Fibroblast of lung (primary cell): ENCODE results near the gene MOB1B. TPM values are rescaled to one million over a fixed set of nuclear protein-coding genes. Genes with fewer than 3 reads are reported as not detected.

Experiments used
- DNase-seq, 2 donors: peaks; one replicate each; pipeline versions ENCODE4 v3.0.0 to v3.0.0-alpha.2; 2010; ENCODE audit warnings: low read depth in 2 of 2
- H2AFZ ChIP-seq: 2 replicates; pipeline ENCODE4 v1.5.1; 2012; ENCODE audit warnings: low read length, control low read depth, inconsistent platforms
- H3K27ac ChIP-seq: 2 replicates; pipeline ENCODE4 v1.5.1; 2011; ENCODE audit warnings: low read length, control low read depth; ENCODE audit not compliant: insufficient read depth
- H3K27me3 ChIP-seq: 2 replicates; pipeline ENCODE4 v1.5.1; 2011; ENCODE audit warnings: mild to moderate bottlenecking, low read length; ENCODE audit not compliant: control insufficient read depth, insufficient read depth
- H3K36me3 ChIP-seq: 2 replicates; pipeline ENCODE4 v1.5.1; 2011; ENCODE audit warnings: low read length; ENCODE audit not compliant: control insufficient read depth, insufficient read depth
- H3K4me1 ChIP-seq: 2 replicates; pipeline ENCODE4 v1.5.1; 2011; ENCODE audit warnings: low read length; ENCODE audit not compliant: control insufficient read depth, insufficient read depth; ENCODE audit errors: extremely low read depth
- H3K4me2 ChIP-seq: 2 replicates; pipeline ENCODE4 v1.5.1; 2011; ENCODE audit warnings: low read length, control low read depth; ENCODE audit not compliant: insufficient read depth; ENCODE audit errors: extremely low read depth
- H3K4me3 ChIP-seq, 4 experiments: fragments of 200-600 bp in 1 of 4; sonication (generic) in 1 of 4; replicated peaks in 1 of 4; 2 replicates each; pipeline ENCODE4 v1.5.1; 2011 to 2016; ENCODE audit warnings: low read length in 4 of 4, low read depth in 3 of 4, mild to moderate bottlenecking in 3 of 4, control low read depth in 2 of 4, inconsistent platforms in 1 of 4, mixed read lengths in 1 of 4; ENCODE audit not compliant: insufficient read depth in 1 of 4; ENCODE audit errors: control extremely low read depth in 1 of 4
- H3K79me2 ChIP-seq: 2 replicates; pipeline ENCODE4 v1.5.1; 2012; ENCODE audit warnings: mild to moderate bottlenecking, low read length, inconsistent platforms; ENCODE audit not compliant: control insufficient read depth, insufficient read depth
- H3K9ac ChIP-seq: 2 replicates; pipeline ENCODE4 v1.5.1; 2011; ENCODE audit warnings: mild to moderate bottlenecking, low read length, control low read depth; ENCODE audit not compliant: insufficient read depth
- H3K9me3 ChIP-seq: 2 replicates; pipeline ENCODE4 v1.5.1; 2012; ENCODE audit warnings: low read depth, low read length; ENCODE audit not compliant: control insufficient read depth, insufficient read depth
- H4K20me1 ChIP-seq: 2 replicates; pipeline ENCODE4 v1.5.1; 2011; ENCODE audit warnings: low read length; ENCODE audit not compliant: control insufficient read depth, insufficient read depth; ENCODE audit errors: extremely low read depth
- EZH2 ChIP-seq: IDR thresholded peaks from 2 replicates; pipeline ENCODE4 v1.5.1; 2012; ENCODE audit warnings: low read length, control low read depth, mild to moderate bottlenecking; ENCODE audit errors: missing control alignments
- polyA plus RNA-seq, 2 donors: library from polyadenylated mRNA; depleted of rRNA in 1 of 2; stranded (reverse) in 1 of 2; unstranded in 1 of 2; fragments of >200 nt; gene quantifications; 2 replicates each; pipeline ENCODE4 v1.2.1, GENCODE V29; 2011 to 2012; ENCODE audit warnings: missing spikeins in 1 of 2
- total RNA-seq: library from RNA; depleted of rRNA; stranded (reverse); fragments of >200 nt; gene quantifications from 2 replicates; pipeline ENCODE4 v1.2.1, GENCODE V29; 2014
- TF ChIP-seq, protein P1 (sequence below), 2 donors: IDR thresholded peaks in 1 of 2; conservative IDR thresholded peaks in 1 of 2; 1 replicate in 1 of 2; 2 replicates in 1 of 2; pipeline ENCODE4 v1.5.1; 2011 to 2012; ENCODE audit warnings: low read length in 2 of 2, control low read depth in 1 of 2, inconsistent platforms in 1 of 2, low read depth in 1 of 2, mild to moderate bottlenecking in 1 of 2

Gene MOB1B
- total and polyA plus RNA-seq, 2 donors (not counting 1 experiment from before 2014, with no cell fraction given), result 17.5 to 20.7 TPM

DNA sequence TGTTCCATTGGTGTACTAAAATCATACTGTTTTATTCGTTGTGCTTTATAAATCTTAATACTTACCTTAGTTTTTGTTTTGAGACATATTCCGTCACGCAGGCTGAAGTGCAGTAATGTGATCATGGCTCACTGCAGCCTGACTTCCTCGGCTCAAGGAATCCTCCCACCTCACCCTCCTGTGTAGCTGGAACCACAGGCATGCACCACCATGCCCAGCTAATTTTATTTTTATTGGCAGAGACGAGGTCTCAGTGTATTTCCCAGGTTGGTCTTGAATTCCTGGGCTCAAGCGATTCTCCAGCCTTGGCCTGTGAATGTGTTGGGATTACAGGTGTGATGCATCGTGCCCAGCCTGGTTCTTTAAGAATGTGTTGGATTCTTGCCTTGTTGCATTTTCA is 66.9 kb downstream of the MOB1B start:
- H4K20me1 ChIP-seq, result no peaks in the 10 kb centered on the region
- TF ChIP-seq EZH2, result no peak
- TF ChIP-seq, protein P1, sequence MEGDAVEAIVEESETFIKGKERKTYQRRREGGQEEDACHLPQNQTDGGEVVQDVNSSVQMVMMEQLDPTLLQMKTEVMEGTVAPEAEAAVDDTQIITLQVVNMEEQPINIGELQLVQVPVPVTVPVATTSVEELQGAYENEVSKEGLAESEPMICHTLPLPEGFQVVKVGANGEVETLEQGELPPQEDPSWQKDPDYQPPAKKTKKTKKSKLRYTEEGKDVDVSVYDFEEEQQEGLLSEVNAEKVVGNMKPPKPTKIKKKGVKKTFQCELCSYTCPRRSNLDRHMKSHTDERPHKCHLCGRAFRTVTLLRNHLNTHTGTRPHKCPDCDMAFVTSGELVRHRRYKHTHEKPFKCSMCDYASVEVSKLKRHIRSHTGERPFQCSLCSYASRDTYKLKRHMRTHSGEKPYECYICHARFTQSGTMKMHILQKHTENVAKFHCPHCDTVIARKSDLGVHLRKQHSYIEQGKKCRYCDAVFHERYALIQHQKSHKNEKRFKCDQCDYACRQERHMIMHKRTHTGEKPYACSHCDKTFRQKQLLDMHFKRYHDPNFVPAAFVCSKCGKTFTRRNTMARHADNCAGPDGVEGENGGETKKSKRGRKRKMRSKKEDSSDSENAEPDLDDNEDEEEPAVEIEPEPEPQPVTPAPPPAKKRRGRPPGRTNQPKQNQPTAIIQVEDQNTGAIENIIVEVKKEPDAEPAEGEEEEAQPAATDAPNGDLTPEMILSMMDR (conservative IDR thresholded peaks at IDR 0.05 in 1 of 2, IDR thresholded peaks at IDR 0.05 in 1 of 2; ENCODE audit: low read depth in 1 of 2, low read length in 2 of 2), result no peak

DNA sequence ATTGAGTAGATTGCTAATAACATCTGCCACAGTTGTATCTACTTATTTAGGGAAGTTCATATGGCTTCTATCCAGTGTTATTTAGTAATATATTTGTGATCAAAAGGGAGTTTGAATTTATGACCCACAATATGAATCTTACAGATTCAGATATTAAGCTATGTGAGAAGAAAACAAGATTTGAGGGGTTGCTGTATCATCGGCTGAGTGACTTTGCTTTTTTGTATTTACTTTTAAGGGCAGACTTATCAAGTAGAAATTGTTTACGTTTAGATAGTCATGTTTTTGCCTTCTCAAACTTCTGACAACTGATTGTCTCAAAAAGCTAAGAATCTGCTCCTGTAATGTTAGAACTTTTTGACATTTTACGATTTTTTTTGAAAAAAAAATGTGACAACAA is 74.1 kb downstream of the MOB1B start:
- H3K79me2 ChIP-seq, result no peaks in the 10 kb centered on the region
- no peak for DNase-seq
- H3K4me3 ChIP-seq, result no peak overlapping the region
- H3K4me2 ChIP-seq, result no peak overlapping the region
- no peak overlapping the region for H3K27ac ChIP-seq
- H3K36me3 ChIP-seq, result no peaks in the 10 kb centered on the region
- H3K9me3 ChIP-seq, result no peaks in the 10 kb centered on the region
- H3K4me1 ChIP-seq, result no peaks in the 10 kb centered on the region
- no peak overlapping the region for H2AFZ ChIP-seq
- H3K9ac ChIP-seq, result no peak overlapping the region
- no peaks in the 10 kb centered on the region for H4K20me1 ChIP-seq
- H3K27me3 ChIP-seq, result no peaks in the 10 kb centered on the region
- no peak for TF ChIP-seq EZH2
- TF ChIP-seq, protein P1 (conservative IDR thresholded peaks at IDR 0.05 in 1 of 2, IDR thresholded peaks at IDR 0.05 in 1 of 2; ENCODE audit: low read depth in 1 of 2, low read length in 2 of 2), result no peak

More for the DNA sequence above, 66.9 kb downstream of the MOB1B start:
- Histone ChIP-seq H3K4me2 (no peak overlapping the region), H3K36me3 (no peaks in the 10 kb centered on the region), H2AFZ (no peak overlapping the region), H3K9ac (no peak overlapping the region), H3K9me3 (no peaks in the 10 kb centered on the region), H3K4me3 (no peak overlapping the region), H3K27ac (no peak overlapping the region), H3K4me1 (no peaks in the 10 kb centered on the region), H3K79me2 (no peaks in the 10 kb centered on the region), H3K27me3 (no peaks in the 10 kb centered on the region)
- DNase-seq, result peak in 1 of 2 donors; percentile 80

DNA sequence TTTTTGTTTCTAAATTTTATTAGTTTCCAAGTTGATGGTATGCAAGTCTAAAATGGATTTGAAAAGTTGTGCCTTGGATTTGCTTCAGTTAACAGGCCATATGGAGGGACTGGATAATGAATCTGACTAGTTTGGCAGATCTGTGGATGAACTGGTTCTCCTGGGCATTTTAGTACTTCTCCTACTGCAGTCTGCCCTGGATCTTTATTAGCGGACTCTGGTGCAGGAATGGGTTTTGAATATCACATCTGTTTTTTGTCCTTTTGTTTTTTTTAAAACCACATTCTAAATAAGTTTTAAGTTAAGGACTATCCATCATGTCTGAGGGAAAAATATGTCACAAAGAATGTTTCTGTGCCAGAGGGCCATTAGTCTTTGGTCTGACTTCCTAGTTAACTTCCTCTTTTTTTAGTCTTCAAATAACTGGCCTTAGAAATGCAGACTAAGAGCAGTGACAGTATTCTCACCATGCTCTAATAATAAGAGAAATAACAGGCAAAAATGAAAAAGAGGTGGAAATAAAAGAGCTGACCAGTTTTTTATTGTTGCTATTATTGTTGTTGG is 77.4 kb downstream of the MOB1B start:
- Histone ChIP-seq H4K20me1 (no peaks in the 10 kb centered on the region), H3K9ac (no peak overlapping the region), H3K4me2 (no peak overlapping the region), H2AFZ (no peak overlapping the region), H3K27ac (no peak overlapping the region), H3K27me3 (no peaks in the 10 kb centered on the region), H3K4me3 (no peak overlapping the region), H3K79me2 (no peaks in the 10 kb centered on the region), H3K4me1 (no peaks in the 10 kb centered on the region), H3K36me3 (no peaks in the 10 kb centered on the region), H3K9me3 (no peaks in the 10 kb centered on the region)
- no peak for TF ChIP-seq EZH2
- TF ChIP-seq, protein P1 (conservative IDR thresholded peaks at IDR 0.05 in 1 of 2, IDR thresholded peaks at IDR 0.05 in 1 of 2; ENCODE audit: low read depth in 1 of 2, low read length in 2 of 2), result no peak
- DNase-seq, result peak in 1 of 2 donors; percentile 40
